GM12878 (cell line): Measurements from ENCODE around the gene TRIM7. TPM values are rescaled to one million over a fixed set of nuclear protein-coding genes. Genes with fewer than 3 reads are reported as not detected.

Source experiments
- ATAC-seq: fragments of 200-7000 bp; cut with Tn5 transposase; 3 replicates; pipeline ENCODE4 v1.9.1; 2020; ENCODE audit warnings: mild to moderate bottlenecking, moderate library complexity
- BruUV-seq: library from RNA; stranded (reverse); fragments of 400-500 nt; replicated peaks from 2 replicates; lab custom pipeline; 2021; lab: Mats Ljungman, UMichigan
- CTCF ChIA-PET: fragments of 300-600 bp; sonication (Branson Sonifier 250); formaldehyde crosslinking; extraction: SDS; loops from one replicate; lab custom pipeline; 2021; ENCODE audit warnings: inconsistent platforms; lab: Yijun Ruan, JAX
- POLR2A ChIA-PET: fragments of 350-600 bp; formaldehyde crosslinking; extraction: SDS; loops from one replicate; lab custom pipeline; 2021; ENCODE audit warnings: inconsistent platforms; lab: Charles Lee
- RAD21 ChIA-PET: fragments of 300-600 bp; sonication (Branson Sonifier 250); formaldehyde crosslinking; loops from one replicate; lab custom pipeline; 2023; ENCODE audit warnings: antibody characterized with exemption; ENCODE audit not compliant: unreplicated experiment; lab: Charles Lee
- SMC1A ChIA-PET: fragments of 300-600 bp; sonication (Branson Sonifier 250); formaldehyde crosslinking; loops from one replicate; lab custom pipeline; 2023; ENCODE audit not compliant: unreplicated experiment, uncharacterized antibody; lab: Charles Lee
- DNase-seq: peaks from one replicate; pipeline ENCODE4 v3.0.0-alpha.2; 2011; ENCODE audit warnings: low read depth, low spot score
- FAIRE-seq: peaks from 3 replicates; lab custom pipeline; 2011; peaks lifted over from hg19 to GRCh38; lab: Jason Lieb, UNC
- H2AFZ ChIP-seq: 2 replicates; pipeline ENCODE4 v1.6.0; 2011; ENCODE audit warnings: low read depth, low read length, control low read depth; ENCODE audit not compliant: control insufficient read depth
- H3K27ac ChIP-seq: 2 replicates; pipeline ENCODE4 v1.5.1; 2011; ENCODE audit warnings: control low read depth; ENCODE audit not compliant: control insufficient read depth, insufficient read depth
- H3K27me3 ChIP-seq, 2 experiments: replicated peaks in 1 of 2; 2 replicates each; pipeline versions ENCODE4 v1.6.0 to v1.6.1; 2011; ENCODE audit warnings: low read length in 1 of 2; ENCODE audit not compliant: control insufficient read depth in 2 of 2, insufficient read depth in 2 of 2
- H3K36me3 ChIP-seq, 2 experiments: 2 replicates each; pipeline ENCODE4 v1.5.1; 2011; ENCODE audit warnings: low read length in 1 of 2; ENCODE audit not compliant: control insufficient read depth in 2 of 2, insufficient read depth in 2 of 2
- H3K4me1 ChIP-seq: 2 replicates; pipeline ENCODE4 v1.6.1; 2011; ENCODE audit warnings: mild to moderate bottlenecking, low read length, moderate library complexity, mixed read lengths; ENCODE audit not compliant: control insufficient read depth, insufficient read depth
- H3K4me2 ChIP-seq: 2 replicates; pipeline ENCODE4 v1.6.0; 2011; ENCODE audit warnings: control low read depth; ENCODE audit not compliant: control insufficient read depth, insufficient read depth
- H3K4me3 ChIP-seq: fragments of 200-600 bp; sonication (generic); 2 replicates; pipeline ENCODE4 v1.5.1; 2016
- H3K79me2 ChIP-seq: 2 replicates; pipeline ENCODE4 v1.6.0; 2011; ENCODE audit warnings: low read length; ENCODE audit not compliant: control insufficient read depth, insufficient read depth
- H3K9ac ChIP-seq: 2 replicates; pipeline ENCODE4 v1.8.0; 2011; ENCODE audit warnings: low read length, control low read depth, mixed read lengths; ENCODE audit not compliant: control insufficient read depth, insufficient read depth
- H3K9me3 ChIP-seq: replicated peaks from 3 replicates; pipeline ENCODE4 v1.5.1; 2011; ENCODE audit warnings: mild to moderate bottlenecking, low read length; ENCODE audit not compliant: control insufficient read depth, insufficient read depth
- H4K20me1 ChIP-seq: 2 replicates; pipeline ENCODE4 v1.6.0; 2011; ENCODE audit not compliant: control insufficient read depth, insufficient read depth
- FOXM1 ChIP-seq: IDR thresholded peaks from 2 replicates; pipeline ENCODE4 v1.6.1; 2012; ENCODE audit warnings: low read depth, mild to moderate bottlenecking, inconsistent platforms, low read length, moderate library complexity
- MTA3 ChIP-seq: IDR thresholded peaks from 2 replicates; pipeline ENCODE4 v1.6.1; 2012; ENCODE audit warnings: low read length, inconsistent platforms, borderline replicate concordance
- NR2C2 ChIP-seq: IDR thresholded peaks from 2 replicates; pipeline ENCODE4 v1.6.1; 2011; ENCODE audit warnings: borderline replicate concordance, low read depth; ENCODE audit not compliant: control insufficient read depth, insufficient read length
- NRF1 ChIP-seq: conservative IDR thresholded peaks from 2 replicates; pipeline ENCODE4 v1.6.1; 2011; ENCODE audit warnings: mild to moderate bottlenecking, low read depth, low read length, improper control_type of control experiment
- POLR2A ChIP-seq: IDR thresholded peaks from 2 replicates; pipeline ENCODE4 v1.6.1; 2011; ENCODE audit warnings: low read depth, mild to moderate bottlenecking, low read length
- POU2F2 ChIP-seq: IDR thresholded peaks from 3 replicates; pipeline ENCODE4 v1.6.1; 2011; ENCODE audit warnings: low read depth, mild to moderate bottlenecking, low read length, borderline replicate concordance
- RAD21 ChIP-seq: IDR thresholded peaks from 2 replicates; pipeline ENCODE4 v1.6.1; 2011; ENCODE audit warnings: mild to moderate bottlenecking, low read depth, low read length, moderate library complexity; ENCODE audit not compliant: insufficient read depth
- RFX5 ChIP-seq: IDR thresholded peaks from 2 replicates; pipeline ENCODE4 v1.6.1; 2011; ENCODE audit warnings: low read depth, low read length, improper control_type of control experiment
- RUNX3 ChIP-seq: IDR thresholded peaks from 2 replicates; pipeline ENCODE4 v1.6.1; 2012; ENCODE audit warnings: low read length, inconsistent platforms
- SMARCA5 ChIP-seq: fragments of 450-650 bp; IDR thresholded peaks from 2 replicates; pipeline ENCODE4 v1.6.1; 2017; ENCODE audit warnings: mild to moderate bottlenecking
- SREBF1 ChIP-seq: IDR thresholded peaks from 2 replicates; pipeline ENCODE4 v1.6.1; 2012; ENCODE audit warnings: mild to moderate bottlenecking, low read length
- ZNF384 ChIP-seq: IDR thresholded peaks from 2 replicates; pipeline ENCODE4 v1.6.1; 2012; ENCODE audit warnings: low read depth, mild to moderate bottlenecking, low read length, improper control_type of control experiment, borderline replicate concordance
- WGBS: methylation state at CpG from one replicate; pipeline ENCODE4 v1.1.6; 2016; ENCODE audit warnings: low lambda C conversion rate; ENCODE audit not compliant: insufficient replicate concordance, insufficient coverage; ENCODE audit errors: missing lambda C conversion rate; 5-methylcytosine and 5-hydroxymethylcytosine counted together
- in situ Hi-C: fragments of 300-500 bp; cut with MboI; formaldehyde crosslinking; loops from 9 replicates; pipeline ENCODE4 v1.14.3; 2018; ENCODE audit warnings: mixed read lengths
- intact Hi-C: fragments of 100-400 bp; cut with micrococcal nuclease; formaldehyde crosslinking; loops from one replicate; pipeline ENCODE4 v1.14.2; 2022; ENCODE audit not compliant: unreplicated experiment
- polyA plus RNA-seq, 11 experiments: library from polyadenylated mRNA; depleted of rRNA in 4 of 11; unstranded in 6 of 11; stranded (reverse) in 5 of 11; fragments of >200 nt; fragmentation: Nextera tagmentation in 4 of 11; fragmentation: Illumina TruSeq in 1 of 11; extraction: Ambion mirVana in 4 of 11; extraction: Trizol in 1 of 11; gene quantifications; 1 replicate in 1 of 11; 2 replicates in 10 of 11; pipeline versions ENCODE4 v1.2.1 to v1.2.3, GENCODE V29; 2011 to 2016; ENCODE audit warnings: inconsistent platforms in 2 of 11, missing spikeins in 2 of 11, low read depth in 1 of 11
- total RNA-seq, 4 experiments: library from RNA; depleted of rRNA in 3 of 4; stranded (reverse); fragments of >200 nt in 3 of 4; fragmentation: Illumina TruSeq in 1 of 4; extraction: Trizol in 1 of 4; gene quantifications; 2 replicates each; pipeline versions ENCODE4 v1.2.1 to v1.2.3, GENCODE V29; 2013 to 2021
- TF ChIP-seq, protein P1 (sequence below): fragments of 450-650 bp; conservative IDR thresholded peaks from 2 replicates; pipeline ENCODE4 v1.6.1; 2017; ENCODE audit warnings: mild to moderate bottlenecking, moderate library complexity

TRIM7 gene
- total and polyA plus RNA-seq, 10 of the 15 experiments (the other 5 are each of a cell fraction or from before 2014, with no cell fraction given): 0.02 to 1.6 (median 0.41) TPM

DNA sequence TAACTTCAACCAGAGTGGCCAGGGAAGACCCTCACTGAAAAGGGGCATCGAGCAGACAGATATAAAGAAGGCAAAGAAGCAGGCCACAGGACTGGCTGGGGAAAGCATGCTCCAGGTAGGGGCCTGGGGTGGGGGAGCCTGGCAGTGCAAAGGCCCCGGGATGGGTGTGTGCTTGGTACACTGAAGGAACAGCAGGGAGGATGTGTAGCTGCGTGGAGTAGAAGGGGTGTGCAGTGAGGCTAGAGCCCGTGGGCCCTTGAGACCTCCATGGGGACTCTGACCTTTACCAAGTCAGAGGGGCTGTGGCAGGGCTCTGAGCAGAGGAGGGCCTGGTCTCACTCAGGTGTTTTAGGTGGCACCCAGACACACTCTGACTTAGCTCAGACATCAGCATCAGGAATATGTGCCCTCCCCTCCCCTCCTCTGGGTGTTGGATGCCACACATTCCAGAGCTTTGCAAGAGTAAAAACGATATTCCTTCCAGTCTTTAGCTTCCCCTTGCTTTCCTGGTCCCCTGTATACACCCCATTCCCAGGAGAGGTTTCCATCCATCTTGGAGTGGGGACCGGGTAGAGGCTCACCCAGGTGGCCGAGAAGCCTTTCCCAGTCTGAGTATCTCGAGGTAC is 7.6 kb downstream of the TRIM7 start:
- no peak overlapping the region for H3K4me3 ChIP-seq

More for the DNA sequence above, 7.6 kb downstream of the TRIM7 start:
- H3K9ac ChIP-seq: no peak overlapping the region
- TF ChIP-seq SREBF1 (no peak), SMARCA5 (no peak), RAD21 (no peak), NRF1 (no peak), RUNX3 (no peak), RFX5 (no peak), ZNF384 (no peak), POU2F2 (no peak), POLR2A (no peak), FOXM1 (no peak), NR2C2 (no peak), MTA3 (no peak)
- TF ChIP-seq, protein P1, sequence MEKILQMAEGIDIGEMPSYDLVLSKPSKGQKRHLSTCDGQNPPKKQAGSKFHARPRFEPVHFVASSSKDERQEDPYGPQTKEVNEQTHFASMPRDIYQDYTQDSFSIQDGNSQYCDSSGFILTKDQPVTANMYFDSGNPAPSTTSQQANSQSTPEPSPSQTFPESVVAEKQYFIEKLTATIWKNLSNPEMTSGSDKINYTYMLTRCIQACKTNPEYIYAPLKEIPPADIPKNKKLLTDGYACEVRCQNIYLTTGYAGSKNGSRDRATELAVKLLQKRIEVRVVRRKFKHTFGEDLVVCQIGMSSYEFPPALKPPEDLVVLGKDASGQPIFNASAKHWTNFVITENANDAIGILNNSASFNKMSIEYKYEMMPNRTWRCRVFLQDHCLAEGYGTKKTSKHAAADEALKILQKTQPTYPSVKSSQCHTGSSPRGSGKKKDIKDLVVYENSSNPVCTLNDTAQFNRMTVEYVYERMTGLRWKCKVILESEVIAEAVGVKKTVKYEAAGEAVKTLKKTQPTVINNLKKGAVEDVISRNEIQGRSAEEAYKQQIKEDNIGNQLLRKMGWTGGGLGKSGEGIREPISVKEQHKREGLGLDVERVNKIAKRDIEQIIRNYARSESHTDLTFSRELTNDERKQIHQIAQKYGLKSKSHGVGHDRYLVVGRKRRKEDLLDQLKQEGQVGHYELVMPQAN: no peak
- TF ChIP-seq, all 136 proteins: peak for 0
- ChIA-PET SMC1A (interaction anchor here (1.8 to 3.0 kb wide), 2 partner anchors 9 to 13 kb away, joined by 10 to 15 read pairs; no protein-coding TSS in a partner anchor), POLR2A (interaction anchor here (0.6 to 3.1 kb wide), 4 partner anchors 9 to 50 kb away, joined by 3 to 18 read pairs (median 3); no protein-coding TSS in a partner anchor), CTCF (interaction anchor here (0.8 to 1.5 kb wide), 2 partner anchors 9 to 63 kb away, joined by 3 to 5 read pairs; no protein-coding TSS in a partner anchor), RAD21 (interaction anchor here (1.5 to 3.1 kb wide), 4 partner anchors 9 to 57 kb away, joined by 4 to 10 read pairs (median 8); no protein-coding TSS in a partner anchor)
- in situ Hi-C loops (no loop called here), intact Hi-C loops (no loop called here)
- Histone ChIP-seq H3K4me2 (no peak overlapping the region), H3K4me1 (peaks cover 21% of the 10 kb centered on the region), H3K36me3 (no peaks in the 10 kb centered on the region), H4K20me1 (no peaks in the 10 kb centered on the region), H3K27me3 (no peaks in the 10 kb centered on the region), H3K79me2 (no peaks in the 10 kb centered on the region; the same call in 1 of the 2 replicates), H2AFZ (no peak overlapping the region), H3K9me3 (no peaks in the 10 kb centered on the region), H3K27ac (no peak overlapping the region)
- no peak for DNase-seq
- WGBS: 61% methylated on average over 8 of the region's 8 CpGs
- BruUV-seq: no TSS peak
- no peak for FAIRE-seq
- ATAC-seq: no peak
